ENCODE data around the gene MANSC1. TPM values are rescaled to one million over a fixed set of nuclear protein-coding genes. Genes with fewer than 3 reads are reported as not detected.

The MANSC1 gene
- total and polyA plus RNA-seq, 2 of the 13 experiments (the other 11 are each of a cell fraction or from before 2014, with no cell fraction given) = 1.9 to 4.2 TPM

DNA sequence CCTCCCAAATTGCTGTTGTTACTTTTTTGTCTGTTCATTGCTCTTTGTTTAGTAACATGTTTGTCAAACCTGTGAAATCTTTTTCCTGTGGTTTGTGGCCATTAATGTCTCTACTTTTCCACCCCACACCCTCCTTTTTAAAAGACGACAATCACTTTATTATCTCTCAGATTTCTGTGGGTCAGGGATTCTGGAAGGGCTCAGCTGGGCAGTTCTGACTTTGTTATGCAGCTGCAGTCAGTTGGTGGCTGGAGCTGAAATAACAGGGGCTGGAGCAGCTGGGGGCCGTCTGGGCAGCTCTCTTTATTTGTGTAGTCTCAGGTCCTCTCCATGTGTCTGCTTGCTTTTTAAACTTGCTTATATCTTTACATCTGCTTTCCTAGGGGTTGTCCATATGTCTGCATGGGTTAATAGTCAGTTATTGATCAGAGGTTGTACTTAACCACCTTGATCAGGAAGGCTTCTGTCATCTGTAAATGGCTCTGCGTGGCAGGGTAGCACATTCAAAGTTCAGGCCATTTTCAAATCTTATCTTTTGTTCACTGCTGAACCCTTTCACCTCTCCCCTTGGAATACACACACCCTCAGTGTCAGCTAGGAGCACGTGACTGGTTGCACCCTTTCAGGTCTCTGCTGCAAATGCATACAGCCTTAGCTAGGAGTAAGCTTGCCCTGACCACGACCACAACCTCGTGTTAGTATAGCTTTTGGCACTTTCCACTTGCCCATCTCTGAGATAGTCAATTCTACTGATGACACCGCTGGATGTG lies 34.7 kb upstream of the MANSC1 start (continued):
- no peak for TF ChIP-seq ZNF207 (IDR thresholded peaks at IDR 0.05; ENCODE audit: borderline replicate concordance)
- TF ChIP-seq ZNF792 (CRISPR knock-in tag; IDR thresholded peaks at IDR 0.05) = 0 out of 2 replicates have a peak, but pooled peaks have one; percentile 43
- TF ChIP-seq HNF4G (IDR thresholded peaks at IDR 0.05; ENCODE audit: borderline replicate concordance, low read depth, low read length) = peak; percentile 28; the same call in 1 of the 2 replicates
- no peak for TF ChIP-seq HNF4G (CRISPR knock-in tag; IDR thresholded peaks at IDR 0.05; ENCODE audit: borderline replicate concordance, low read depth)
- peak; percentile 66 for TF ChIP-seq ZNF607 (CRISPR knock-in tag; IDR thresholded peaks at IDR 0.05; ENCODE audit: borderline replicate concordance)
- TF ChIP-seq KDM1A (CRISPR knock-in tag; IDR thresholded peaks at IDR 0.05) = no peak
- peak; percentile 64 for TF ChIP-seq RAD51 (IDR thresholded peaks at IDR 0.05; ENCODE audit: borderline replicate concordance)
- TF ChIP-seq NRL (CRISPR knock-in tag; IDR thresholded peaks at IDR 0.05; ENCODE audit: borderline replicate concordance) = no peak
- no peak for TF ChIP-seq KDM2A (CRISPR knock-in tag; IDR thresholded peaks at IDR 0.05; ENCODE audit: borderline replicate concordance, low read depth)
- peak; percentile 71 for TF ChIP-seq HDAC2 (CRISPR knock-in tag; IDR thresholded peaks at IDR 0.05)
- no peak for TF ChIP-seq MAZ (IDR thresholded peaks at IDR 0.05; ENCODE audit: borderline replicate concordance, low read depth, low read length)
- peak; percentile 39; the same call in 1 of the 2 replicates for TF ChIP-seq MAZ (CRISPR knock-in tag; IDR thresholded peaks at IDR 0.05; ENCODE audit: low read depth)
- no peak for TF ChIP-seq ZNF552 (CRISPR knock-in tag; IDR thresholded peaks at IDR 0.05; ENCODE audit: borderline replicate concordance)
- no peak for TF ChIP-seq ZNF256 (CRISPR knock-in tag; conservative IDR thresholded peaks at IDR 0.05)
- TF ChIP-seq ZFP36L2 (CRISPR knock-in tag; IDR thresholded peaks at IDR 0.05) = no peak
- no peak for TF ChIP-seq ZC3H4 (CRISPR knock-in tag; IDR thresholded peaks at IDR 0.05; ENCODE audit: borderline replicate concordance)
- peak; percentile 46; the same call in 1 of the 2 replicates for TF ChIP-seq MIER2 (CRISPR knock-in tag; IDR thresholded peaks at IDR 0.05)
- no peak for TF ChIP-seq SMC3 (IDR thresholded peaks at IDR 0.05; ENCODE audit: low read length)
- no peak for TF ChIP-seq SIN3A (IDR thresholded peaks at IDR 0.05; ENCODE audit: borderline replicate concordance, low read depth, low read length)
- no peak for TF ChIP-seq ZEB1 (IDR thresholded peaks at IDR 0.05; ENCODE audit: insufficient replicate concordance, low read depth)
- no peak for TF ChIP-seq ZNF850 (CRISPR knock-in tag; conservative IDR thresholded peaks at IDR 0.05)
- TF ChIP-seq ZNF703 (CRISPR knock-in tag; IDR thresholded peaks at IDR 0.05; ENCODE audit: borderline replicate concordance) = no peak
- TF ChIP-seq CEBPG (CRISPR knock-in tag; IDR thresholded peaks at IDR 0.05) = no peak; the same call in 1 of the 2 replicates
- TF ChIP-seq ELF1 (CRISPR knock-in tag; IDR thresholded peaks at IDR 0.05) = 0 out of 2 replicates have a peak, but pooled peaks have one; percentile 22
- TF ChIP-seq, protein P1, sequence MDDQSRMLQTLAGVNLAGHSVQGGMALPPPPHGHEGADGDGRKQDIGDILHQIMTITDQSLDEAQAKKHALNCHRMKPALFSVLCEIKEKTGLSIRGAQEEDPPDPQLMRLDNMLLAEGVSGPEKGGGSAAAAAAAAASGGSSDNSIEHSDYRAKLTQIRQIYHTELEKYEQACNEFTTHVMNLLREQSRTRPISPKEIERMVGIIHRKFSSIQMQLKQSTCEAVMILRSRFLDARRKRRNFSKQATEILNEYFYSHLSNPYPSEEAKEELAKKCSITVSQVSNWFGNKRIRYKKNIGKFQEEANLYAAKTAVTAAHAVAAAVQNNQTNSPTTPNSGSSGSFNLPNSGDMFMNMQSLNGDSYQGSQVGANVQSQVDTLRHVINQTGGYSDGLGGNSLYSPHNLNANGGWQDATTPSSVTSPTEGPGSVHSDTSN (CRISPR knock-in tag; IDR thresholded peaks at IDR 0.05; ENCODE audit: borderline replicate concordance) = no peak
- TF ChIP-seq, protein P2, sequence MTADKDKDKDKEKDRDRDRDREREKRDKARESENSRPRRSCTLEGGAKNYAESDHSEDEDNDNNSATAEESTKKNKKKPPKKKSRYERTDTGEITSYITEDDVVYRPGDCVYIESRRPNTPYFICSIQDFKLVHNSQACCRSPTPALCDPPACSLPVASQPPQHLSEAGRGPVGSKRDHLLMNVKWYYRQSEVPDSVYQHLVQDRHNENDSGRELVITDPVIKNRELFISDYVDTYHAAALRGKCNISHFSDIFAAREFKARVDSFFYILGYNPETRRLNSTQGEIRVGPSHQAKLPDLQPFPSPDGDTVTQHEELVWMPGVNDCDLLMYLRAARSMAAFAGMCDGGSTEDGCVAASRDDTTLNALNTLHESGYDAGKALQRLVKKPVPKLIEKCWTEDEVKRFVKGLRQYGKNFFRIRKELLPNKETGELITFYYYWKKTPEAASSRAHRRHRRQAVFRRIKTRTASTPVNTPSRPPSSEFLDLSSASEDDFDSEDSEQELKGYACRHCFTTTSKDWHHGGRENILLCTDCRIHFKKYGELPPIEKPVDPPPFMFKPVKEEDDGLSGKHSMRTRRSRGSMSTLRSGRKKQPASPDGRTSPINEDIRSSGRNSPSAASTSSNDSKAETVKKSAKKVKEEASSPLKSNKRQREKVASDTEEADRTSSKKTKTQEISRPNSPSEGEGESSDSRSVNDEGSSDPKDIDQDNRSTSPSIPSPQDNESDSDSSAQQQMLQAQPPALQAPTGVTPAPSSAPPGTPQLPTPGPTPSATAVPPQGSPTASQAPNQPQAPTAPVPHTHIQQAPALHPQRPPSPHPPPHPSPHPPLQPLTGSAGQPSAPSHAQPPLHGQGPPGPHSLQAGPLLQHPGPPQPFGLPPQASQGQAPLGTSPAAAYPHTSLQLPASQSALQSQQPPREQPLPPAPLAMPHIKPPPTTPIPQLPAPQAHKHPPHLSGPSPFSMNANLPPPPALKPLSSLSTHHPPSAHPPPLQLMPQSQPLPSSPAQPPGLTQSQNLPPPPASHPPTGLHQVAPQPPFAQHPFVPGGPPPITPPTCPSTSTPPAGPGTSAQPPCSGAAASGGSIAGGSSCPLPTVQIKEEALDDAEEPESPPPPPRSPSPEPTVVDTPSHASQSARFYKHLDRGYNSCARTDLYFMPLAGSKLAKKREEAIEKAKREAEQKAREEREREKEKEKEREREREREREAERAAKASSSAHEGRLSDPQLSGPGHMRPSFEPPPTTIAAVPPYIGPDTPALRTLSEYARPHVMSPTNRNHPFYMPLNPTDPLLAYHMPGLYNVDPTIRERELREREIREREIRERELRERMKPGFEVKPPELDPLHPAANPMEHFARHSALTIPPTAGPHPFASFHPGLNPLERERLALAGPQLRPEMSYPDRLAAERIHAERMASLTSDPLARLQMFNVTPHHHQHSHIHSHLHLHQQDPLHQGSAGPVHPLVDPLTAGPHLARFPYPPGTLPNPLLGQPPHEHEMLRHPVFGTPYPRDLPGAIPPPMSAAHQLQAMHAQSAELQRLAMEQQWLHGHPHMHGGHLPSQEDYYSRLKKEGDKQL (CRISPR knock-in tag; IDR thresholded peaks at IDR 0.05; ENCODE audit: low read depth) = no peak; the same call in 1 of the 2 replicates

All from HepG2 (cell line).